GM12801 (cell line): Measurements from ENCODE around the gene ATP5PD.

Source experiments
- TF ChIP-seq, protein P1 (sequence below): IDR thresholded peaks from one replicate; pipeline ENCODE4 v1.5.1; 2011; ENCODE audit warnings: control low read depth; ENCODE audit not compliant: insufficient read length; ENCODE audit errors: extremely low read depth

ATP5PD gene

DNA sequence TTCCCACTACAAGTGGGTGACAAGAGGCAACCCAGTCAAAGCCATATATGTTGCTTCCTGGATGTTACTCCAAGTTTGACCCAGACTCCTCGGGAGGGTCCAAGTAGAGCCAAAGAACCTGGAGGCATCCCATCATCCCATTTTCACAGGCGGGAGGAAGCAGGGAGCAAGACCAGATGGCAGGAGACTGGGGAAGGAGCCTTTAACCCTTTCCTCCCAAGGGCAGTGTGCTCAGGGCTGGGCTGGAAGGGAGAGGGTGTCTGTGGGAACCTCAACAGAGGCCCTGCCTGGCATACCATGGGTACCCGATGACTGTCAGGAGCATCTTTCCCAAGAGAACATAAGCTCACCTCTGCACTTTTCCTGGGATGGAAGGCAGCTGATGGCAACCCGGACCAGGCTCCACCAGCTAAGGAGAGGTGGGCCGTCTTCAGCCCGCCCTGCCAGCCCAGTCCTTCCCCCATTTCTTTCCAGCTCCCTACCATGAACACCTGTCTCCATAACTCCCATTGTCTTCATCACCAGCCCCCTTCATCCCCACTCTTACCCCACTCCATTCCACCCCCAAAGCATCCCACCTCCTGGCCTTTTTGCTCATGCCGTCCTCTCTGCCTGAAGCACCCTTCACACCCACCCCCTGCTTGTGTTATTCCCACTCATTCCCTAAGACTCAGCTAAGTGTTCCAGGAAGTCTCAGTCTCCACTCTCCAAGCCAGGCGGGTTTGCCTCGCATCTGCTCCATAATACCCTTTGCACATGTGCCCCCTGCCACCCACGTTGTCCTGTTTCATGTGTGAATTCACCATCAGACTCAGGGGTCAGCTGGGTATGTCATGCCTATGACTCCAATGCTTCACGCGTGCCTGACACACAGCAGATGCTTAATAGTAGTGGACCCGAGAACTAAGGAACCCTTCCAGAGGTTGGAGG is 35.1 kb upstream of the ATP5PD start:
- TF ChIP-seq, protein P1, sequence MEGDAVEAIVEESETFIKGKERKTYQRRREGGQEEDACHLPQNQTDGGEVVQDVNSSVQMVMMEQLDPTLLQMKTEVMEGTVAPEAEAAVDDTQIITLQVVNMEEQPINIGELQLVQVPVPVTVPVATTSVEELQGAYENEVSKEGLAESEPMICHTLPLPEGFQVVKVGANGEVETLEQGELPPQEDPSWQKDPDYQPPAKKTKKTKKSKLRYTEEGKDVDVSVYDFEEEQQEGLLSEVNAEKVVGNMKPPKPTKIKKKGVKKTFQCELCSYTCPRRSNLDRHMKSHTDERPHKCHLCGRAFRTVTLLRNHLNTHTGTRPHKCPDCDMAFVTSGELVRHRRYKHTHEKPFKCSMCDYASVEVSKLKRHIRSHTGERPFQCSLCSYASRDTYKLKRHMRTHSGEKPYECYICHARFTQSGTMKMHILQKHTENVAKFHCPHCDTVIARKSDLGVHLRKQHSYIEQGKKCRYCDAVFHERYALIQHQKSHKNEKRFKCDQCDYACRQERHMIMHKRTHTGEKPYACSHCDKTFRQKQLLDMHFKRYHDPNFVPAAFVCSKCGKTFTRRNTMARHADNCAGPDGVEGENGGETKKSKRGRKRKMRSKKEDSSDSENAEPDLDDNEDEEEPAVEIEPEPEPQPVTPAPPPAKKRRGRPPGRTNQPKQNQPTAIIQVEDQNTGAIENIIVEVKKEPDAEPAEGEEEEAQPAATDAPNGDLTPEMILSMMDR = no peak

- TF ChIP-seq, protein P1 = no peak
Measured at GRCh38 chr17:75079023-75079373, 32.2 kb upstream of the ATP5PD start.

DNA sequence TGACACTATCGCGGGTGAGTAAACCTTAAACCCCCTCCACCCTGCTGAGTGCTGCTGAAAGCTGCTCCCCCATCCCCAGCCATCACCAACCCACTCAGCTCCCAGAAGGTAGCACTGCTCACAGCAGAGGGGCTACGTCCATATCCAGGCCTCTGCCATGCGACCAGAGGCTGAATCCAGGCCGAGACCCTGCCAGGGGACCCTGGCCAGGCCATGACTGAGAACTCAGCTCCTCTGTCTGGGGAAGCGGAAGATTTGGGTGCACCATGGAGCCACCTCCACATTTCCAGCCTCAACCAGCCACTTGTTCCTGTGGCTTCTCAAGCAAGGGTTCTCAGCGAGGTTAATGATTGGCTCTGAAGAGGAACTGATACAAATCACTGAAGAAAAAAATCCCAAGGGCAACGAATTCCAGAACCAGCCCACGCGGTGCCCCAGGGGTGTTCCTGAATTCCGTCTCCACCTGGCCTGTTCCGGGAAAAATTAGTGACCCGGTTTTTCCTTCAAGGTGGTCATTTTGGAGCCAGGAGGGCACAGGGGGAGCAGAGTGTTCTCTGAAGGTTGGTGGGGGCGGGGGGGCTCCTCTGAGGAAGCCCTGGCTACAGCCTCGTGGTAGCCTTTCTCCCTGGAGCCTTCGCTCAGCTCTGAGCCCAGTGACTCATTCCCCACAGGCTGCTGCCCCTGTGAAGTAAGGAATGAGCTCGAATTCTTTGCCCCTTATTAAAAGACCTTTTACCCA is 31.7 kb upstream of the ATP5PD start:
- TF ChIP-seq, protein P1 = no peak

DNA sequence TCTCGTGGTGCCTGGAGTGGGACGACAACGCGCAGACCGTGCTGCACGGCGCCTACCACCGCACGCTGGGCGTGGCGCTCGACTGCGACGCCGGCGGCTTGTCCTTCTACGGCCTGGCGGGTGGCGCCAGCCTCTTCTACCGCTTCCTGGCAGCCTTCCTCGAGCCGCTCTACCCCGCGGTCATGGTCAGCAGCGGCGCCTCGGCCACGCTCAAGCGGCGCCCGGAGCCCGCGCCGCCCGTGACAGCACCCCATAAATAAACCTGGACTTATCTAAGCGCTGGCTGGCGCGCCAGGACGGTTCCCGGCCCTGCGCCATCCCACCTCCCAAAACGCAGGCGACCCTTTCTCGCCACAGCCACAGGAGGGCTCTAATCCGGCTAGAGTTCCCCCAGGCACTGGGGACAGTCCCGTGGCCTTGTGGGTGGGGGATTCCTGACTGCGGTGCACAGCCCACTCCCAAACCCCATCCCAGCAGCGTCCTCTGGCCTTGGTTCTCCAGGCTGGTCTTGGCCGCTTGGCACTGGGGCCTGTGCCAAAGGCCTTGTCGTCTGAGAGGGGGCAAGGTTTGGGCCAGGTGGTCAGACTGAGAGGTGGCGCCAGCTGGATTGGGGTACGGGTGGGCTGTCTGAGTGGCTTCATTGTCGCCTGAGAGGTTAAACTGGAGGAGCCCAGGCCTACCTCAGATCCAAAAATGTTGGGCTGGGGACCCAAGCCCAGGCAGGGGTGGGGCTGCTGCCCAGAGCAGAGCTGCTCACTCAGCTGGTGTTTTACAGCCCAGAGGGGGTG is 30.9 kb upstream of the ATP5PD start:
- TF ChIP-seq, protein P1 = no peak

DNA sequence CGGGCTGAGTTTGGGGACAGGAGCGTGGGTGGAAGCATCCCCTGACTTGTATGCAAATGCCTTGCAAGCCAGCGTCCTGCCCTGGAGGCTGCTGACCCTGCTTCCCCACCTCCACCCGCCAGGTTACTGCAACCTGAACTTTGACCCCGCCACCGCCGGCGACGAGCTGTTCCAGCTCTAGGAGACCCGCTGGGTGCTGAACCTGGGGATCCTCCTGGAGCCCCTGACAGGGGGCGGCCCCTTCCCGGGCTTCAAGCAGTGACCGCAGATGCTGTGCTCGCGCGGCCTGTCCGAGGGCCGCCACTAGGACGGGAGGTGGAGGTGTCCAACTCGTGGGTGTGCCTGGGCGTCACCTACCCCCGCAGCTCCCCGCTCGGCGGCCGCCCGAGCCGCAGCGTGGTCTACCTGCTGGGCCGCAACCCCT is 30.3 kb upstream of the ATP5PD start:
- TF ChIP-seq, protein P1 = no peak

DNA sequence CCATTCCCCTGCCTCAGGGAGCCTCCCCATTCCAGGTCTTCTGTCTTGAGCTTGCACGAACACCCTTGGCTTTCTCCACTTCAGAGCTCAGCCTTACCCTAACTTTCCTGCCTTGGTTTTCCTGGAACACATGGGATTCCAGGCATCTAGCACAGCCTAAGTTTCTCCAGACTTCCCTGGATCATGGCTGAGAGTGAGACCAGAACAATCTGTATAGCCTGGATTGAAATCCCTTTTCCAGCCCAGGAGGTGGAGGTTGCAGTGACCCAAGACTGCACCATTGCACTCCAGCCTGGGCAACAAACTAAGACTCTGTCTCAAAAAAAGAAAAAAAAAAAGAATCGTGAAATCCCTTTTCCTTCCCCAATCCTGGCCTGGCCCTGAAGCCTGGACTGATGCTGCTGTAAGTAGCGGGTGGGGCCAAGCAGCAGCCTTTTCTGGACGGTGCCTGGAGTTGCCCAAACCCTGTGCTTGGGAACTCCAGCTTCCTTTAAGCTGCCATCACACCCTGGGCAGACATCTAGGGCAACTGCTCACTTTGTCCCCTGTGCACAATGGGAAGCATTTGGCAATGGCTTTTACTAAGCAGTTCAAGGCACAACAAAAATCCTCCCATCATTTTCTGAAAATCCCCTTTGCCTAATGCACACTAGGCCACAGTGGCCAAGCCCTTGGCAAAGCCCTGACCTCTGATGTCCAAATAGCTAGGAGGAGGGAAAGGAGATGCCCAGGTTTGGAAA is 29.0 kb upstream of the ATP5PD start:
- TF ChIP-seq, protein P1 = no peak
